ENCODE measurements around the gene WDR55.
A peak's percentile ranks its signal among the peaks of the same experiment; 100 is the strongest.
"Not testable (repeated sequence)": the region's sequence is repeated elsewhere in the genome, so short reads cannot be mapped to it uniquely, and the experiment has no call there.

The WDR55 gene

DNA sequence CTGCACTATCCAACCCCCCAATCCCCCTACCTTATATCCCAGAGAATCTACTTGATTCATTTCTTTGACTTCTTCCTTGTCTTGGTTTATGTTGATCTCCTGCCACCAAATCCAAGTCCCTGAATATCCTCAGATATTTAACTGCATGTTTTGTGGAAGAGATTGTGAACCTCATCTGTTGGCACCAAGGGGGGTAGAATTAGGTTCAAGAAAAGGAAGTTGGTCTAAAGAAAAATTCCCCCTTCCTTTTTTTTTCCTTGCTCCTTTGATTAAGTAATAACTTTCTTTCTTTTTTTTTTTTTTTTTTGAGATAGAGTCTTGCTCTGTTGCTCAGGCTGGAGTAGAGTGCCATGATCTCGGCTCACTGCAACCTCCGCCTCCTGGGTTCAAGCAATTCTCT is 31.2 kb upstream of the WDR55 start:
- H3K27me3 ChIP-seq (replicated peaks; ENCODE audit: control insufficient read depth, insufficient read depth, low read length), result no peaks in the 10 kb centered on the region; the same call in 1 of the 2 replicates
- no peaks in the 10 kb centered on the region for H3K36me3 ChIP-seq (ENCODE audit: control insufficient read depth, insufficient read depth, low read length)
- no peak overlapping the region for H3K4me3 ChIP-seq (replicated peaks; ENCODE audit: low read depth, low read length)
- TF ChIP-seq, protein P1, sequence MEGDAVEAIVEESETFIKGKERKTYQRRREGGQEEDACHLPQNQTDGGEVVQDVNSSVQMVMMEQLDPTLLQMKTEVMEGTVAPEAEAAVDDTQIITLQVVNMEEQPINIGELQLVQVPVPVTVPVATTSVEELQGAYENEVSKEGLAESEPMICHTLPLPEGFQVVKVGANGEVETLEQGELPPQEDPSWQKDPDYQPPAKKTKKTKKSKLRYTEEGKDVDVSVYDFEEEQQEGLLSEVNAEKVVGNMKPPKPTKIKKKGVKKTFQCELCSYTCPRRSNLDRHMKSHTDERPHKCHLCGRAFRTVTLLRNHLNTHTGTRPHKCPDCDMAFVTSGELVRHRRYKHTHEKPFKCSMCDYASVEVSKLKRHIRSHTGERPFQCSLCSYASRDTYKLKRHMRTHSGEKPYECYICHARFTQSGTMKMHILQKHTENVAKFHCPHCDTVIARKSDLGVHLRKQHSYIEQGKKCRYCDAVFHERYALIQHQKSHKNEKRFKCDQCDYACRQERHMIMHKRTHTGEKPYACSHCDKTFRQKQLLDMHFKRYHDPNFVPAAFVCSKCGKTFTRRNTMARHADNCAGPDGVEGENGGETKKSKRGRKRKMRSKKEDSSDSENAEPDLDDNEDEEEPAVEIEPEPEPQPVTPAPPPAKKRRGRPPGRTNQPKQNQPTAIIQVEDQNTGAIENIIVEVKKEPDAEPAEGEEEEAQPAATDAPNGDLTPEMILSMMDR (IDR thresholded peaks at IDR 0.05; ENCODE audit: insufficient read depth, low read length, poor library complexity, severe bottlenecking), result no peak
- no peak for DNase-seq (ENCODE audit: extremely low read depth, insufficient read length)

DNA sequence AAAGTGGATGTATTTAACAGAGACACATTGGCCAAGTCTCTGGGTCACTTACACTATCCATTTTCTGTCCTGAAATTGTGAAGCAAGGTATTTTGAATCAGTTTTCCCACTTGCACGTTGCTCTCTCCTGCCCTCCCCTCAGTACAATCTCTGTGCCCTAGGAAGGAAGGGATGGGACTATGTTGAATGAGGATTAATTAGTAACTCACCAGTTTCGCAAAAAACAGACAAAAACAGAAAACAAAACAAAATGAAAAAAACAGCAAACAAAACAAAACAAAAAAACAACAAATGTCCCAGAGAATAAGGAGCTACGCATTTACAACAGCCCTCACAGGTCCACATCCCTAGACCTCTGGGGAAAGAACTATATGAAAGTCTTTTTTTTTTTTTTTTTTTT is 30.6 kb upstream of the WDR55 start:
- no peak overlapping the region for H3K4me3 ChIP-seq (replicated peaks; ENCODE audit: low read depth, low read length)
- H3K36me3 ChIP-seq (ENCODE audit: control insufficient read depth, insufficient read depth, low read length), result no peaks in the 10 kb centered on the region
- H3K27me3 ChIP-seq (replicated peaks; ENCODE audit: control insufficient read depth, insufficient read depth, low read length), result no peaks in the 10 kb centered on the region; the same call in 1 of the 2 replicates
- TF ChIP-seq, protein P1 (IDR thresholded peaks at IDR 0.05; ENCODE audit: insufficient read depth, low read length, poor library complexity, severe bottlenecking), result no peak
- no peak for DNase-seq (ENCODE audit: extremely low read depth, insufficient read length)

DNA sequence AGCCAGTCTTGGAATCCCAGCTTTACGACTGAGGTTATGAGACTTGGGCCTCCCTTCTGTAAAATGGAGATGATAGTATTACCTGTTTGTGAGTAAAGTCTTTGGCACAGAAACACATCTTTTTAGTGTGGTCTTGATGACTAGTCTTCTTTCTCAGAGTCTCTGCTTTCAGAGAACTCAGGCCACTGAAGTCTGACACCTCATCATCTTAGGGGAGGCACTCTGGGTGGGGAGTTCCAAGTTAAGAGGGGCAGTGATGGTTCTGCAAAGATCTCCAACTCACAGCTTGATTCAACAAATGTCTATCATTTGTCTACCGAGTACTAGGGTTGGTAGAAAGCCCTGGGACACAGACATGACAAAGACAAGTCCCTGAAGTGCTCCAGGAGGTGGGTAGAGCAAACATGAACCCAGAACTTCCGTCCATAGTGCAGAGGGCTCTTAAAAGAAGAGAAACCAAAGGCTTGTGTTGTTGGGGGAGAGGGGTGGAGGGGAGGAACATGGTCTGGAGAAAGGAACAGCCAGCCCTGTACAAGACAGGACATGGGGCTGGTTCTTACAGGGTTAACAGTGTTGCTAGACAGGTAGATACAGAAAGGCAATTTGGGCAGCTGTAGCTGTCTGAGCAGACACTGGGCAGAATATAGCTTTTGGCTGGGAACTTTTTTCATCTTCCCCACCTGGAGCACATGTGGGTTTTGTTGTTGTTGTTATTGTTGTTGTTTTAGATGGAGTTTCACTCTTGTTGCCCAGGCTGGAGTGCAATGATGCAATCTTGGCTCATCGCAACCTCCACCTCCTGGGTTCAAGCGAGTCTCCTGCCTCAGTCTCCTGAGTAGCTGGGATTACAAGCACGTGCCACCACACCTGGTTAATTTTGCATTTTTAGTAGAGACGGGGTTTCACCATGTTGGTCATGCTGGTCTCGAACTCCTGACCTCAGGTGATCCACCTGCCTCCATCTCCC is 29.1 kb upstream of the WDR55 start:
- no peak for DNase-seq (ENCODE audit: extremely low read depth, insufficient read length)
- no peaks in the 10 kb centered on the region; the same call in 1 of the 2 replicates for H3K27me3 ChIP-seq (replicated peaks; ENCODE audit: control insufficient read depth, insufficient read depth, low read length)
- TF ChIP-seq, protein P1 (IDR thresholded peaks at IDR 0.05; ENCODE audit: insufficient read depth, low read length, poor library complexity, severe bottlenecking), result no peak
- H3K36me3 ChIP-seq (ENCODE audit: control insufficient read depth, insufficient read depth, low read length), result no peaks in the 10 kb centered on the region
- H3K4me3 ChIP-seq (replicated peaks; ENCODE audit: low read depth, low read length), result no peak overlapping the region

DNA sequence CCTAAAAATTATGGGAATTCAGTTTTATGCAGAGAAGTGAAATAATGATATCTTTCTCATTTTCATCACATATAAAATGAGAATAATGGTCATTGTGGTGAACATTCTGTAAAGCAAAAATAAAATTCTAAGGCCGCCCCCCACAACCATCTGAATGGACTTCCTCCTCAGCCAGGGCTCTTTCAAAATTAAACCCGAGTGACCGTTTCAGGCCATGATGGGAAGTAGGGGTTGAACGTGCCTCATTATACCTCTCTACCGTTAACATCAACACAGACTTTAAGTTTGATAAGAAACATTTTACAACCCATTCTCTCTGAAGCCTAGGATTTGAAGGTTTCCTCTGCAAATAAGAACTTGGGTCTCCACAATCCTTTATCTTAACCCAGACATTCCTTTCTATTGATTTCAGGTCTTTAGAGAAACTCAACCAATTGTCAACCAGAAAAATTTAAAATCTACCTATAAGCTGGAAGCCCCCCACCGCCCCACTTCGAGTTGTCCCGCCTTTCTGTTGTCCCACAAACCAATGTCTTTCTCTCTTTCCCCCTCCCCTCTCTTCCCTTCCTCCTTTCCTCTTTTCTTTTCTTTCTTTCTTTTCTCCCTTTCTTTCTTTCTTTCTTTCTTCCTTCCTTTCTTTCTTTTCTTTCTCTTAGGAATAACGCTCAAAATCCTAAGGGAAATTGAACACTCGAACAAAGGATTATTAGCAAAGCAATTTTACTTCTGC is 27.2 kb upstream of the WDR55 start:
- H3K36me3 ChIP-seq (ENCODE audit: control insufficient read depth, insufficient read depth, low read length), result peaks cover 3% of the 10 kb centered on the region
- TF ChIP-seq, protein P1 (IDR thresholded peaks at IDR 0.05; ENCODE audit: insufficient read depth, low read length, poor library complexity, severe bottlenecking), result no peak
- H3K4me3 ChIP-seq (replicated peaks; ENCODE audit: low read depth, low read length), result no peak overlapping the region
- no peak for DNase-seq (ENCODE audit: extremely low read depth, insufficient read length)
- no peaks in the 10 kb centered on the region for H3K27me3 ChIP-seq (replicated peaks; ENCODE audit: control insufficient read depth, insufficient read depth, low read length)

DNA sequence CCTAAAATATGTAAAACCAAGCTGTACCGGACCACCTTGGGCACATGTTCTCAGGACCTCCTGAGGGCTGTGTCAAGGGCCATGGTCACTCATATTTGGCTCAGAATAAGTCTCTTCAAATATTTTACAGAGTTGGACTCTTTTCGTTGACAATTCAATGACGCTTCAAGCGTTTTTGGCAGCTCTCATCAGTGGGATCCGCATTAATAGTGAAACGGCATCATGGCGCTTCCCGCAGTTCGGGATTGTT is 25.9 kb upstream of the WDR55 start:
- H3K4me3 ChIP-seq (replicated peaks; ENCODE audit: low read depth, low read length), result peak overlapping the region; percentile 93
- not testable (repeated sequence) for H3K27me3 ChIP-seq (replicated peaks; ENCODE audit: control insufficient read depth, insufficient read depth, low read length); DNase-seq (ENCODE audit: extremely low read depth, insufficient read length); H3K36me3 ChIP-seq (ENCODE audit: control insufficient read depth, insufficient read depth, low read length)

Measured in GM06990 (cell line).